Stimulated activated CD4-positive, alpha-beta T cell treated with anti-CD3 and anti-CD28 coated beads, Interleukin-15, amount 100 ng/mL, for 24 hours (primary cell): Measurements from ENCODE around the gene RAD52.

Experiments
- DNase-seq: peaks from one replicate; pipeline ENCODE4 v3.0.0-alpha.2; 2020

Gene RAD52

GRCh38 chr12:912466-913235 is 36.8 kb downstream of the RAD52 start:
- DNase-seq: no peak

GRCh38 chr12:911191-911826 is 38.2 kb downstream of the RAD52 start:
- DNase-seq: no peak

- no peak for DNase-seq
These were observed 39.1 kb downstream of the RAD52 start for GRCh38 chr12:910416-910815.

- no peak for DNase-seq
These were observed 39.6 kb downstream of the RAD52 start for GRCh38 chr12:909861-910260.

- no peak for DNase-seq
These were observed 41.9 kb downstream of the RAD52 start for GRCh38 chr12:907413-908185.

GRCh38 chr12:906062-906585 is 43.4 kb downstream of the RAD52 start:
- no peak for DNase-seq

- no peak for DNase-seq
These were observed 44.0 kb downstream of the RAD52 start for GRCh38 chr12:905261-906031.

- no peak for DNase-seq
These were observed 45.5 kb downstream of the RAD52 start for GRCh38 chr12:904010-904414.

- DNase-seq: no peak
These were observed 46.4 kb downstream of the RAD52 start for GRCh38 chr12:903055-903454.

- no peak for DNase-seq
These were observed 46.9 kb downstream of the RAD52 start for GRCh38 chr12:902581-902980.

GRCh38 chr12:897386-897785 is 52.1 kb downstream of the RAD52 start:
- no peak for DNase-seq

GRCh38 chr12:896031-896430 is 53.5 kb downstream of the RAD52 start:
- no peak for DNase-seq

GRCh38 chr12:894226-894625 is 55.3 kb downstream of the RAD52 start:
- no peak for DNase-seq

GRCh38 chr12:886206-886605 is 63.3 kb downstream of the RAD52 start:
- no peak for DNase-seq

- DNase-seq: no peak
These were observed 63.8 kb downstream of the RAD52 start for GRCh38 chr12:885701-886100.

GRCh38 chr12:884746-885414 is 64.6 kb downstream of the RAD52 start:
- DNase-seq: no peak

- DNase-seq: no peak
These were observed 68.8 kb downstream of the RAD52 start for GRCh38 chr12:880656-881055.

- no peak for DNase-seq
These were observed 69.9 kb downstream of the RAD52 start for GRCh38 chr12:879641-880040.

GRCh38 chr12:873954-874353 is 75.5 kb downstream of the RAD52 start:
- DNase-seq: no peak

GRCh38 chr12:870378-870777 is 79.1 kb downstream of the RAD52 start:
- DNase-seq: no peak

- no peak for DNase-seq
These were observed 80.8 kb downstream of the RAD52 start for GRCh38 chr12:868722-869121.

- no peak for DNase-seq
These were observed 81.6 kb downstream of the RAD52 start for GRCh38 chr12:867905-868304.
